CD4-positive, alpha-beta T cell treated with Interleukin-15 for 4 hours (primary cell): ENCODE data around the gene KRTAP10-10.
"Not testable (repeated sequence)": the region's sequence is repeated elsewhere in the genome, so short reads cannot be mapped to it uniquely, and the experiment has no call there.

Source experiments
- DNase-seq: peaks from one replicate; pipeline ENCODE4 v3.0.0-alpha.2; 2020; ENCODE audit warnings: low spot score

KRTAP10-10 gene, protein sequence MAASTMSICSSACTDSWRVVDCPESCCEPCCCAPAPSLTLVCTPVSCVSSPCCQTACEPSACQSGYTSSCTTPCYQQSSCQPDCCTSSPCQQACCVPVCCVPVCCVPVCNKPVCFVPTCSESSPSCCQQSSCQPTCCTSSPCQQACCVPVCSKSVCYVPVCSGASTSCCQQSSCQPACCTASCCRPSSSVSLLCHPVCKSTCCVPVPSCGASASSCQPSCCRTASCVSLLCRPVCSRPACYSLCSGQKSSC

DNA sequence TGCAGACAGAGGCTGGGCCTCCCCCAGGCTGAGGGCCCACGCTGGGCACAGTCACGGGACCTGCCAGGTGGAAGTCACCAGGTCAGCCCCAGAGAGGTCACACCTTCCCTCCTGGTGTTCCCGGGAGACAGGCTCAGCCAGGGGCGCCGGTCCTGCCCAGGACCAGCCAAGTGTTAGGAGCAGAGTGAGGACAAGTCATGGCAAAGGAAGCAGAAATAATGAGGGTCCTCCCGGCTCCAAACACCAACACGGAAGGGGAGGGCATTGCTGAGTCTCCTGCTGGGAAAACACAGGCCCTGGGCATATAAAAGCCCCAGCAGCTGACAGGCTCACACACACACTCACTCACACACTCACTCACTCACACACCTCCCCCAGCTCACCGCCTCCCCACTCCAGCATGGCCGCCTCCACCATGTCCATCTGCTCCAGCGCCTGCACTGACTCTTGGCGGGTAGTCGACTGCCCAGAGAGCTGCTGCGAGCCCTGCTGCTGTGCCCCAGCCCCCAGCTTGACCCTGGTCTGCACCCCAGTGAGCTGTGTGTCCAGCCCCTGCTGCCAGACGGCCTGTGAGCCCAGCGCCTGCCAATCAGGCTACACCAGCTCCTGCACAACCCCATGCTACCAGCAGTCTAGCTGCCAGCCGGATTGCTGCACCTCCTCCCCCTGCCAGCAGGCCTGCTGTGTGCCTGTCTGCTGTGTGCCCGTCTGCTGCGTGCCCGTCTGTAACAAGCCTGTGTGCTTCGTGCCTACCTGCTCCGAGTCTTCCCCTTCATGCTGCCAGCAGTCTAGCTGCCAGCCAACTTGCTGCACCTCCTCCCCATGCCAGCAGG is at the start of gene KRTAP10-10:
KRTAP10-10 (plus strand) TSS at position 339 of the 833 bp plus-strand sequence; CDS start at position 401, 62 bp downstream.
- no peak for DNase-seq

DNA sequence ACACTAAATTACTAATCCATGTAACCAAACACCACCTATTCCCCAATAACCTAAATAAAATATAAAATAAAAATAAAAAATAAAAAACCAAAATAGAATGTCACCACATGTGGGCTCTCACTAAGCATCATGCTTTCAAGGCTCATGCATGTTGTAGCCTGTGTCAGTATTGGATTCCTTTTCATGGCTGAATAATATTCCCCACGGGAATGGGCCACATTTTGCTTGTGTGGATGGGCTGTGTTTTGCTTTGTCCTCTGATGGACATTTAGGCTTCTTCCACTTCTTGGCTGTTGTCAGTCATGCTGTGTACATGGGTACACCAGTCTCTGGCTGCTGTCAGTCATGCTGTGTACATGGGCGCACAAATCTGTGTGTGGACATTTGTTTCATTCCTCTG is 48.1 kb upstream of the KRTAP10-10 start:
- no peak for DNase-seq

DNA sequence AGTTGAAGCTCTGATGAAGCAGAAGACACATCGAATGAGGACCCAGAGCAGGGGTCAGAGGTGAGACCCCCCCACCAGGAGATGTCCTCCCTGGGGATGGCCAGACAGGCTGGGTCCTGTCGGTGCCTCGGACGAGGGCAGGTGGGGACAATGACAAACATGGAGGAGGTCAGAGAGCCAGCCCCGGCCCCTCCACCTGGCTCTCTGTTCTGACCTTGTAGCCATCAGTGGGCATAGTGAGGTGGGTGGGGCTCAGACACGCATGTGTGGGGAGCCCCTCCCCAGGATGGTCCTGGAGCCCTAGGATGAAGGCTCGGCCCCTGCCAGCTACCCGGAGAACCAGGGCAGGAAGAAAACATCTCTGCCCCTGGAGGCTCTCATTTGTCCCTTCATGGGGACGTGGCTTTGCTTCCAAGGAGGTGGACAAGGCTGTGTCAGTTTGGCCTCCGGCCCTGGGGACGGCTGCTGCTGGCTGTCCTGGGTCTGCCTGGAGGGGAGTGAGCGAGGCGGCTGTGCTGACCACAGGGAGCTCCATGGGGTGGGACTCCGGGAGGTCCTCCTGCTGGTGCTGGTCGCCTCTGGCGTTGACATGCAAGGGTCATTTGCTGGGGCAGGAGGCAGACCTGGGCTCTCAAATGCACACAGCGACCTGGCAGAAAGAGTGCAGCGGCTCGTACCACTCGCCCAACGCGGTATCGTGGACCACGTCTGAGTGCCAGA is 47.4 kb upstream of the KRTAP10-10 start:
- DNase-seq = no peak

DNA sequence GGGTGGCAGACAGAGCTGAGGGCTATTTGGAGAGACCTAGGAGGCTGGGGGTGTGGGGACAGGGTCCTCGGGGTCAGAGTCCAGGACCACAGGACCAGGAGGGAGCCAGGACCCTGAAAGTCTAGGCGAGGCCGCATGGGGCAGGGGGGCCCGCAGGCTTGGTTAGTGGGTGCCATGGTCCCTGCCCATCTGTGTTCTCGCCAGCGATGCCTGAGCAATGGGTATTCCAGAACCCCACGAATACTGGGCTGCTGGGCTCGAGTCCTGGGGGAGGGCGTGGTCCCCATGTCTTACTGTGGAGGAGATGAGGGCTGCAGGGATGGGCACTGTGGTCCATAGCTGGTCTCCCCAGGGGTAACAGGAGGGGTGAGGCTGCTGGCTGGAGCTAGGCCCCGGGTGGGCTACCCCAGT is 46.8 kb upstream of the KRTAP10-10 start:
- DNase-seq = no peak

DNA sequence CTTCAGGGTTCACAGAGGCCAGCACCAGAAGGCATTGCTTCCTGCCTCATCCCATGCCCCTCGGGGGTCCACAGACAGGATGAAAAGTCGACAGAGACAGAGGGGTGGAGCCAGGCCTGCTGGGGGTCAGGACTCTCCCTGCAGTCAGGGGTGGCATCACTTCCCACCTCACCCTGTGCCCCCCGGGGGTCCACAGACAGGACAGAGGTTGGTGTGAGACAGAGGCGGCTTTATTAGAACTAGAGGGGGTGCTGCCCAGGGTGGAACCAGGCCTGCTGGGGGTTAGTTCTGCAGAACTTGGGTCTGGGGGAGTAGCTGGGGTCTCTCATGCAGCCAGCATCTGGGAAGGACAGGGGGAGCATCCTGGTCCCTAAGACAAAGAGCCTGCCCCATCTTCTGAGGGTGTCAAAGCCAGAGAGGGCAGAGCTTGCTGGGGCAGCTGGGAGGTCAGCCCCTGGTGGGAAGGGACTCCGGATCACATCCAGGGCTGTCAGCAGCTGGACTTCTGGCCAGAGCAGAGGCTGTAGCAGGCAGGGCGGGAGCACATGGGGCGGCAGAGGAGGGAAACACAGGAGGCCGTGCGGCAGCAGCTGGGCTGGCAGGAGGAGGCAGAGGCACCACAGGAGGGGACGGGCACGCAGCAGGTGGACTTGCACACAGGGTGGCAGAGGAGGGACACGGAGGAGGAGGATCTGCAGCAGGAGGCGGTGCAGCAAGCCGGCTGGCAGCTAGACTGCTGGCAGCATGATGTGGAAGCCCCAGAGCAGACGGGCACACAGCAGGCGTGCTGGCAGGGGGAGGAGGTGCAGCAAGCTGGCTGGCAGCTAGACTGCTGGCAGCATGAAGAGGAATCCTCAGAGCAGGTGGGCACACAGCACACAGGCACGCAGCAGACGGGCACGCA is 46.0 kb upstream of the KRTAP10-10 start:
- DNase-seq = not testable (repeated sequence)

DNA sequence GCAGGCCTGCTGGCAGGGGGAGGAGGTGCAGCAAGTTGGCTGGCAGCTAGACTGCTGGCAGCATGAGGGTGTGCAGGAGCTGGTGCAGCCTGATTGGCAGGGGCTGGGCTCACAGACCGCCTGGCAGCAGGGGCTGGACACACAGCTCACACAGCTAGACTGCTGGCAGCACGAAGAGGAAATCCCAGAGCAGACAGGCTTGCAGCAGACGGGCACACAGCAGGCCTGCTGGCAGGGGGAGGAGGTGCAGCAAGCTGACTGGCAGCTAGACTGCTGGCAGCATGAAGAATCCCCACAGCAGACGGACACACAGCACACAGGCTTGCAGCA is 45.4 kb upstream of the KRTAP10-10 start:
- not testable (repeated sequence) for DNase-seq

DNA sequence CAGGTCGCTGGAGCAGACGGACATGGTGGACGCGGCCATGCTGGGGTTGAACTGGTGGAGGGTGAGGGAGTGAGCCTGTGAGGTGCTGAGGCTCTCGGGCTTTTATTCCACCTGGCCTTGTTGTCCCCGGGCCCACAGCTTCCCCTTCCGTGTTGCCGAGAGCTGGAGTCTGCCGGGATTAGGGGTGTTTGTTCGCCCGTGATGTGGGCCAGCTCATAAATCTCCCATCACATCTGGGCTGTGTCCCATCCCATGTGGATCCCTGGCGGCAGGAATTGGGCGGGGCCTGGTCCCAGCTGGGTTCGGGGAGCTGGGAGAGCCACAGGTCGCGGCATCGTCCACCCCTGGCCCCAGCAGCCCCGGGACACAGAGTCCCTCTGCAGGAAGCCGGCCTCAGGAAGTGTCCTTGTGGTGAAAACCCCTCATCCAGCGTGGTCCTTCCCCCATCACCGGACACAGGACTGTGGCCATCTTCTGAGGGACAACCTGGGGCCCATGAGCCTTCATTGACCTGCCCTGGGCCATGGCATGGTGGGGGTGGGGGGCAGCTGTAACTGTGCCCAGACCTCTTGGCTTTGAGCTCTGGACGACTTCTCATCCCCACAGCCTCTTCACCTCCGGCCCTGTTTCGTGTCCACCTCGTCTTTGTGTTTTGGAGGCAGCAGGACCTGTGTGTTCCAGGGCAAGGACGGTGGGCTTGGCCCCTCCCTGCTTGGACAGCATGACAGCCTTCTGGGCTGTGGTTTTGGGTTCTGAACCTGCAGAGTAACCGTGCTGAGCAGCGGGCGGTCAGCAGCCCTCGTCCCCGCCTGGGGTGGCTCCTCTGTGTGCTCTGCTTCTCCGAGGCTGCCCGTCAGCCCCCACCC is 44.5 kb upstream of the KRTAP10-10 start, which contains the start of gene KRTAP10-6:
KRTAP10-6 (minus strand) TSS at position 60 of the 866 bp plus-strand sequence; CDS start at position 39, 21 bp downstream.
- no peak for DNase-seq

DNA sequence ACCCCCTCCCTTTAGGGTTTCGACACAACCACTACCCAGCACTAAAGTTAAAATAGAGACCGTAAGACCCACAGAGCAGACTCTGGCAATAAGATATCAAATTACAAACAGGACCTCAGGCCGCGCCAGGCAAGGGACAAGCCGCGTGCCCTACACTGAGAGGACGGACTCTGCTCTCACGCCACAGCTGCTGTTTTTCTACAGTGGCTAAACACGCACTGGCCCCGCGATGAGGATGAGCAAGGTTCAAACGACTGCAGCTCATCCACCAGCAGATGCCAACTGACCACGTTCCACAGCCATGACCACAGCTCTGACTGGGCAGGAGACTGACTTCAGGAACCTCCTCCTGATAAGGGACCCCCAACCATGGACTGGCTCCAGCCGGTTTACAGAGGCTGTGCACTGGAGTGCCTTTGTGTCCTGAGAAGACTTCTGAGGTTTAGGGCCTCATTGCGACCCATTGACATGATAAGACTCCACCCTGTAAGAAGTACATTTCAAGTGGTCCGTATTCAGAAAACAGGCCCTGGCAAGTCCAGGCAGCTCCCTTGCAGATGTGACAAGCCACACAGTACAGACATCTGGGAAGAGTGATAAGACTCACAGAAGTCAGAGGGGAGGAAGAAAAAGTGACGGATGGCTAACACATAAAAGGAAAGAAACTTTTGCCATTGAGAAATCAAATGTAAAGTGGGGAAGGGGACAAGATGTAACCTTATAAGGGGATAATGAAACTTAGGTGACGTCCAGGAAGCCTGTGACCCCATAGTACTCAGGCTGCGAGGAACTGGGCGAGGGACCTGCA is 43.4 kb upstream of the KRTAP10-10 start:
- no peak for DNase-seq

DNA sequence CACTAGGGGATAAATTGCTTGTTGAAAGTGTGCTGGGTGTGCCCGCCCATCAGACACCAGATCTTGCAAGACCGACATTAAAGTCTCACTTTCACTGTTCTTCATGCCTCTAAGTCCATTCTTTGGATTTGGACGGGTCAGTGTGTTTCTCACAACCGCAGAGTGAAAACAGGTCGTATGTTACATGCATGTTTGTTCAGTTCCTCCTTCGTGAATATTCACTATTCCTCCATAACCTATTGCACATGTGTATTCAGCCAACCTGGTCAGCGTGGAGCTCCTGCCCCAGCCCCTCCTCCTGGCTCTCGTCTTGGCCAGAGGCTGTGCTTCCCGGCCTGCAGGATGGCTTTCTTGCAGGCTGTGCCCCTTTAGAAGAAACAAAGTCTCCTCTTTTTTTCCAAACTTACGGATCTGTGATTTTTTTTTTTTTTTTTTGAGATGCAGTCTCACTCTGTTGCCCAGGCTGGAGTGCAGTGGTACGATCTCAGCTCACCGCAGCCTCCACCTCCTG is 42.7 kb upstream of the KRTAP10-10 start:
- DNase-seq = no peak

DNA sequence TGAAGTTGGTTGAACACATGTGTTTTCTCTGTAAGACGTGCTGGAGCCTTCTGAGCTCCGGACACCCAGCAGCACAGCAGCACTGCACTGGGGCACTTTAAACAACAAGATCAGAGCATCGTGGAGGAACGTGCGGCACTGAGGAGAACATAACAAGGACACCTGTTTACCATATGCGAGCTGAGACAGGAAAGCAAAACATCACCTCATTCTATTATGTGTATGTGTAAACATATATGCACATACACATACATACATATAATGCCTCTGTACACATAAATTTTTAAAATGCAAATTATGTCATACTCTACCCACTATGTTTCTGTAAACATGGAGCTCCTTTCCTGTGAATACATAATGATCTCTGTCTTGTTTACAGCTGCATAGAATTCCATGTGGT is 41.6 kb upstream of the KRTAP10-10 start:
- DNase-seq = no peak

DNA sequence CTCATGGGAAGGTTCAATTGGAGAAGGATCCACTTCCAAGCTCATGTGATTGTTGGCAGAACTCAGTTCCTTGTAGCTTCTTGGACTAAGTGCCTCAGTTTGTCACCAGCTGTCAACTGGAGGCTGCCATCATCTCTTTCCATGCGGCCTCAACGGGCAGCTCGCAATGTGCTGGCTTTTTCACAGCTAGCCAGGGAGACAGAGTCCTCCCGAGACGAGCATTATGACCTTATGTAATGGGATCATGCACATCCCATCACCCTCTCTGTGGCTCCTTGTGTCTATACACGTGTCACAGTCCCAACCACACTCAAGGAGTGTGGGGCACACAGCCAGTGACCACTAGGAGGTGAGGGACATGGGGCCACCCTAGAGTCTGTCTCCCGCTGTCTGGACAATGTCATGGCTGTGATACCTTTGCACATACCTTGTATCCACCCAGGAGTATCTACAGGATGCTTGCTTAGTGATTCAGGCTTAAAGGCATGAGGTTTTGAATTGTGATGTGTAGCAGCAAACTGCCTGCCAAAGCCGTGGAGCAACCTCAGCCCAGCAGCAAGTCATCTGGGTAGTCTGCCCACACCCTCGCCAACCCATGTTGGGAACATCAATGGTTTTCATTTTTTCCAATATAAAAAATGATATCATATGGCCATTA is 41.0 kb upstream of the KRTAP10-10 start:
- DNase-seq = no peak

DNA sequence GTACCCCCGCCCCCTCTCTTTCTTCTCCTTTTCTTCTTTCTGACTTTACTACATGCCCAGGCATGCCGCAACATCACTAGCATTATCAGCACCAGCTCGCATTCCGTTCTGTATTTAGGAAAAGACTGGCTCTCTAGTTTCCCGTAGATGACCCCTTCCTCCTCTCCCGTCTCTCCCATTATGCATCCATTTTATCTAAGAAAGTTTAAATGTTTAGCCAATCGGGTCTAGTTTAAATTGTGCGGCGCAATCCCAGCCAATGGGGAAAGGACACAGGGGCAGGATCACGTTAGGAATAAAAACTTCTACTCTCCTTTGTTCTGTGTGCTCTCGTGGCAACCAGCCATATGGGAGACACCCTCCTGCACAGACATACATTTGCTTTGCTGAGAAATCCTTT is 39.1 kb upstream of the KRTAP10-10 start:
- DNase-seq = no peak

DNA sequence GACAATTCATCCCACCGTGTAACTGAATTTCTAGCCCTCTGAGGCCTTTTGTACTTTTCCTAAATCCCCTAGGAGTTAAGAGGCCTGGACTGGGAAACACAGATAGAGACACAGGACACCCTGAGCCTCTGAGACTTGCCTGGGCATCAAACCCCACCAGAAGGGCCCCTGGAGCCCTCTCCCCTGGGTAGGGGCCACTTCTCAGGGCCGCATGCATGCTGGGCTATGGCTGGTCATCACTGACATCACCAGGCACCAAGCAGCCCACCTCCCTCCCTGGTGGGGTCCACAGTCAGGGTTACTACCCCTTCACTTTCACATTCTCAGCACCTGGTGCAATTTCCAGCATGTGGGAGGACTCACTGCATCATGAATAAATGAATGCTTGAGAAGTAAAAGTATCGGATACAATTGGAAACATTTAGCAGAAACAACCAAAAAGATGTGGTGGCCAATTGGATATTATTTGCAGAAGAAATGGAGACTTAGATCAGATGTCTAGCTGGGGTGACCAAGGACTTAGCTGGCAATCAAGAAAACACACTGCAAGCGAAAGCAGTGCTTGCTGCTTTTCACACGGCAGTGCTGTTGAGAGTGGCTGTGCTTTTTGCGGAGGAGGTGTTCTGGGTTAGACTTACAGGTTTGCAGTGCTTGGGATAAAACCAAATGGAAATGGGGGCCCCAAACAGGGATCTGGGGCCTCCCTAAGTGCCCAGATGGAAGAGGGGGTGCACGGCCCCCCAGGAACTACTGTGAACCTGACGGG is 37.7 kb upstream of the KRTAP10-10 start:
- DNase-seq = no peak

DNA sequence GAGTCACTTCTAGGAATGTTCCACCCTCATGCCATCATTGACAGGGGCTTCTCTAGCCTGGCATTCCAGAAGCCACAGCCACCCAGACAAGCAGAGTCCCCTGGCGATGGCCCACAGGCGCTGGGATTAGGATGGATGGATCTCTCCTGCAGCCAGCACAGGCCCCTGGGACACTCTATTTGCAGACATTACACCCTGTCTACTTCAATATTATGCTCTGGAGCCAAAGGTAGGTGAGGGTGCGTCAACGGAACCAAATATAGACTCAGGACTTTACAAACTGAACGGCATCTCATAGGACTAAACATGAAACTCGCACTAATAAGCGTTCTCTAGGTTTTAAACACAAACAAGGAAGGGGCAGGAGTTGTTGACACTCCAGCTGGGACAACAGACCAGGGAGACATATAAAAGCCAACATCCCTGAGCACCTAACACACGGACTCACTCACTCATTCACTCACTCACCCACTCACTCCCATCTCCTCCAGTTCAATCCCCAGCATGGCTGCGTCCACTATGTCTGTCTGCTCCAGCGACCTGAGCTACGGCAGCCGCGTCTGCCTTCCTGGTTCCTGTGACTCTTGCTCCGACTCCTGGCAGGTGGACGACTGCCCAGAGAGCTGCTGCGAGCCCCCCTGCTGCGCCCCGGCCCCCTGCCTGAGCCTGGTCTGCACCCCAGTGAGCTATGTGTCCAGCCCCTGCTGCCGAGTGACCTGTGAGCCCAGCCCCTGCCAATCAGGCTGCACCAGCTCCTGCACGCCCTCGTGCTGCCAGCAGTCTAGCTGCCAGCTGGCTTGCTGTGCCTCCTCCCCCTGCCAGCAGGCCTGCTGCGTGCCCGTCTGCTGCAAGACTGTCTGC is 36.8 kb upstream of the KRTAP10-10 start, which contains the start of gene KRTAP10-7:
KRTAP10-7 (plus strand) TSS at position 480 of the 861 bp plus-strand sequence; CDS start at position 505, 25 bp downstream.
- DNase-seq = not testable (repeated sequence)

DNA sequence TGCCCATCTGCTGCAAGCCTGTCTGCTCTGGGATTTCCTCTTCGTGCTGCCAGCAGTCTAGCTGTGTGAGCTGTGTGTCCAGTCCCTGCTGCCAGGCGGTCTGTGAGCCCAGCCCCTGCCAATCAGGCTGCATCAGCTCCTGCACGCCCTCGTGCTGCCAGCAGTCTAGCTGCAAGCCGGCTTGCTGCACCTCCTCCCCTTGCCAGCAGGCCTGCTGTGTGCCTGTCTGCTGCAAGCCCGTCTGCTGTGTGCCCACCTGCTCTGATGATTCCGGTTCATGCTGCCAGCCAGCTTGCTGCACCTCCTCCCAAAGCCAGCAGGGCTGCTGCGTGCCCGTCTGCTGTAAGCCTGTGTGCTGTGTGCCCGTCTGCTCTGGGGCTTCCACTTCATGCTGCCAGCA is 36.1 kb upstream of the KRTAP10-10 start:
- DNase-seq = not testable (repeated sequence)

DNA sequence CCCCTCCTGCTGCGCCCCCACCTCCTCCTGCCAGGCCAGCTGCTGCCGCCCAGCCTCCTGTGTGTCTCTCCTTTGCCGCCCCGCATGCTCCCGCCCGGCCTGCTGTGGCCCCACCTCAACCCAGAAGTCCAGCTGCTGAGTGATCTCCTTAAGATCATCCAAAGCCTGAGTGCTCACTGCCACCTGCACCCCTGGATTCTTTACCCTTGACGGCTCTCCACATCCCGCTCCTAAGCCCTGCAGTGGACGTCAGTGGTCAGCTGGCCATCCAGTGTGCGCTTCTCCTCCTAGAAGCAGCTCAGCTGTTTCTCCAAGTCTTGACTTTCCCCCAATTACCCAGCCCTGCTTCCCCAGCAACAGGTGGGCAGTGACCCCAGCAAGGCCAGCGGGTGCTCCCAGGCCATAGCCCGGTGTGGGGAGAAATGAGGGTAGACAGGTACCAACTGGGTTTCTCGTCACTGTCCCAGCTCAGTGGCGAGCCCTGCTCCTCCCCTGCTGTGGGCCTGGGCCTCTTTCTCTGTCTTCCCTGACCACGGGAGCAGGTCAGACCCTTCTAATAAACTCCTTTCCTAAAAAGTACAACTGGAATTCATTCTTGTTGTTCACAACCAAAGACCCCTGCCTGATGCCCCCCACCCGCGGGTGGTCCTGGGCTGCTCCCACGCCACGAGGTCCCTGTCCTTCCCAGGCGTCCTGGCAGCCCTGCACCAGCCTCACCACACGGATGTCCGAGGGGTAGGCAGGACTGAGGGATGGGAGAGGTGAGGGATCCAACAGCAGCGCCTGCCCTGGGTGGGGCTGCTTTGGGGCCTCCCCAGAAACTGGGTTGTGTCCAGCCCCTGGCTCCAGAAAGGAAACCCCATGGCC is 35.3 kb upstream of the KRTAP10-10 start:
- no peak for DNase-seq
